NCI-H446 (cell line): Measurements from ENCODE around the gene MSH3.

Experiments
- DNase-seq, 2 experiments: peaks; one replicate each; lab custom pipeline; 2025; lab: John Stamatoyannopoulos, UW

Gene MSH3

GRCh38 chr5:80905405-80905804, 251.0 kb downstream of the MSH3 start:
- DNase-seq, result no peak

DNA sequence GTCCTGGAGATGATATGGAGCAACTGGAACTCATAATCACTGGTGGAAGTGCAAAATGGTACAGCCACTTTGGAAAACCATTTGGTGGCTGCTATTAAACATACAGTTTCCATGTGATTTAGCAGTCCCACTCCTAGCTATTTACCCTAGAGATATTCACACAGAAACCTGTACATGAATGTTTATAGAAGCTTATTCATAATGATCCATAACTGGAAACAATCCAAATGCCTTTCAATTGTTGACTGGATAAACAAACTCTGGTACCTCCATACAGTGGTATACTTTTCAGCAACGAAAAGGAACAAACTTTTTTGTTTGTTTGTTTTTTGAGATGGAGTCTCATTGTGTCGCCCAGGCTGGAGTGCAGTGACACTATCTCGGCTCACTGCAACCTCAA, 258.0 kb downstream of the MSH3 start:
- no peak for DNase-seq

GRCh38 chr5:80915716-80916115, 261.3 kb downstream of the MSH3 start:
- DNase-seq, result no peak

- DNase-seq, result no peak
Observed at GRCh38 chr5:80916676-80917075, 262.2 kb downstream of the MSH3 start.

GRCh38 chr5:80917631-80918030, 263.2 kb downstream of the MSH3 start:
- no peak for DNase-seq

GRCh38 chr5:80919678-80920196, 265.3 kb downstream of the MSH3 start:
- DNase-seq, result no peak

- no peak for DNase-seq
Observed at GRCh38 chr5:80920333-80920732, 265.9 kb downstream of the MSH3 start.

DNA sequence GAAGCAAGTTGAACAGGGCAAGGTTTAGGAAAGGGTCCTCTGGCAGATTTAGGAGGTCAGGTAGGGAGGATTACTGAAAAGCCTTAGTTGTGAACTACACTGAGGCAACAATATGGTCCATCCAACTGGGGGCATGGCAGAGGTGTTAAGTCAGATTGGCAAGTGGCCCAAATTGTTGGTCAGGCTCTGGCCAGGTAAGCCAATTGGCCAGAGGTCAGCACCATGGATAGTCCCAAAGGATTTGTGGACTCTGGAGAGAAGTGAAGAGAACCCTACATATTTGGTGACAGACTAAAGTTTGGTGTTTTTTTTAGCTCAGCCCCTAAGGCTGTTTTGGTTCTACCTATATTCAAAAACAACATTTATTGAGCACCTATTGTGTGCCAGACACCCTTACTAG, 266.6 kb downstream of the MSH3 start:
- no peak for DNase-seq

DNA sequence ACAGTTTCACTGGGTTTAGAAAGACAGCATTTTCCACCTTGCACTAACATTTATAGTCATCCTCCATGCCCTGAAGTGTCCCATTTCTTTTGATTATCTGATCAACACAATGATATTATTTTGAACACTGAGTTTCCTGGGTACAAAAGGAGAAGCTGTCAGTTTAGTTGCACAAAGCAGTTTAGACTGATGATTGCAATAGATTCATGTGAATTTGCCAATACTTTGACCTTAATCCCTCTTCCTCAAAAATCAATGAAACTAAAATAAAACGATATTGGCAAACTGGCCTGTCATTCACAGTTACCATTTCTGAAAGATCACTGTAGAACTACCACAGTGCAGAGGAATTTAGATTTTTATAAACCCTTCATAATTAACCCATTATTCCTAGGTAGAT, 271.5 kb downstream of the MSH3 start:
- no peak for DNase-seq
